Liver (tissue), 3 donors: Measurements from ENCODE around the gene SLC8A2.

Experiments used
- EGR1 ChIP-seq, 2 donors: IDR thresholded peaks; 2 replicates each; pipeline ENCODE4 v1.6.1; 2016 to 2018; ENCODE audit warnings: antibody characterized with exemption in 2 of 2, low read depth in 2 of 2
- GABPA ChIP-seq, 2 donors: IDR thresholded peaks in 1 of 2; conservative IDR thresholded peaks in 1 of 2; 2 replicates each; pipeline ENCODE4 v1.6.1; 2016; ENCODE audit warnings: antibody characterized with exemption in 2 of 2, mild to moderate bottlenecking in 1 of 2, moderate library complexity in 1 of 2
- JUND ChIP-seq, 2 donors: IDR thresholded peaks; 2 replicates each; pipeline ENCODE4 v1.6.1; 2016; ENCODE audit warnings: antibody characterized with exemption in 2 of 2
- NR2F2 ChIP-seq: IDR thresholded peaks from 2 replicates; pipeline ENCODE4 v1.6.1; 2016; ENCODE audit warnings: antibody characterized with exemption
- RAD21 ChIP-seq, 2 donors: IDR thresholded peaks; 2 replicates each; pipeline ENCODE4 v1.6.1; 2016; ENCODE audit warnings: antibody characterized with exemption in 2 of 2, mild to moderate bottlenecking in 2 of 2
- RXRA ChIP-seq, 2 donors: IDR thresholded peaks; 2 replicates each; pipeline ENCODE4 v1.6.1; 2017 to 2018; ENCODE audit warnings: antibody characterized with exemption in 2 of 2, mild to moderate bottlenecking in 1 of 2
- SP1 ChIP-seq: IDR thresholded peaks from 2 replicates; pipeline ENCODE4 v1.6.1; 2018; ENCODE audit warnings: antibody characterized with exemption, mild to moderate bottlenecking
- TAF1 ChIP-seq: conservative IDR thresholded peaks from 2 replicates; pipeline ENCODE4 v1.6.1; 2016; ENCODE audit warnings: antibody characterized with exemption, mild to moderate bottlenecking
- YY1 ChIP-seq: IDR thresholded peaks from 2 replicates; pipeline ENCODE4 v1.6.1; 2016; ENCODE audit warnings: antibody characterized with exemption, mild to moderate bottlenecking
- TF ChIP-seq, protein P1 (sequence below): IDR thresholded peaks from 2 replicates; pipeline ENCODE4 v1.6.1; 2016; ENCODE audit warnings: antibody characterized with exemption, mild to moderate bottlenecking
- TF ChIP-seq, protein P2 (sequence below): fragments of 150-350 bp; IDR thresholded peaks from 2 replicates; pipeline ENCODE4 v1.5.1; 2017; ENCODE audit warnings: improper control_type of control experiment, low read depth, low read length; ENCODE audit not compliant: missing input control
- TF ChIP-seq, protein P3 (sequence below): IDR thresholded peaks from 2 replicates; pipeline ENCODE4 v1.6.1; 2016; ENCODE audit warnings: antibody characterized with exemption
- TF ChIP-seq, protein P4 (sequence below): IDR thresholded peaks from 2 replicates; pipeline ENCODE4 v1.6.1; 2016; ENCODE audit warnings: antibody characterized with exemption
- TF ChIP-seq, protein P5 (sequence below): IDR thresholded peaks from 2 replicates; pipeline ENCODE4 v1.6.1; 2016; ENCODE audit warnings: antibody characterized with exemption
- donor health status: healthy.
- donor health status: healthy.

DNA sequence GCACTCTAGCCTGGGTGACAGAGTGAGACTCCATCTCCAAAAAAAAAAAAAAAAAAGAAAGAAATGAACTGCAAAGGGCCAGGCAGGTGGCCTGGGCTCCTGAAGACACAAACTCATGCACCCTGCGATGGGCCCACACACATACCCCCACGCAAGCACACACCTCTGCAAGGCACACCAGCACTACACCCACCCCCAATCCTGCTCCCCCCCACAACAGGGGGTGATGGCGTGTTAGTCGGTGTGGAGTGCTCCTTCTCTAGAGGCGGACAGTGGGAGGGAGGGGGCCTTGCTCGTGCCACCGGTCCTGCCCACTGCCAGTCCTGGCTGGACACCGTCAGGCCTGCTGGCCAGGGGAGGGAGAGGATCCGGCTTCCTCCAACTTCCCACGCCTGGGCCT, 1.6 kb upstream of the SLC8A2 start:
- TF ChIP-seq, protein P1, sequence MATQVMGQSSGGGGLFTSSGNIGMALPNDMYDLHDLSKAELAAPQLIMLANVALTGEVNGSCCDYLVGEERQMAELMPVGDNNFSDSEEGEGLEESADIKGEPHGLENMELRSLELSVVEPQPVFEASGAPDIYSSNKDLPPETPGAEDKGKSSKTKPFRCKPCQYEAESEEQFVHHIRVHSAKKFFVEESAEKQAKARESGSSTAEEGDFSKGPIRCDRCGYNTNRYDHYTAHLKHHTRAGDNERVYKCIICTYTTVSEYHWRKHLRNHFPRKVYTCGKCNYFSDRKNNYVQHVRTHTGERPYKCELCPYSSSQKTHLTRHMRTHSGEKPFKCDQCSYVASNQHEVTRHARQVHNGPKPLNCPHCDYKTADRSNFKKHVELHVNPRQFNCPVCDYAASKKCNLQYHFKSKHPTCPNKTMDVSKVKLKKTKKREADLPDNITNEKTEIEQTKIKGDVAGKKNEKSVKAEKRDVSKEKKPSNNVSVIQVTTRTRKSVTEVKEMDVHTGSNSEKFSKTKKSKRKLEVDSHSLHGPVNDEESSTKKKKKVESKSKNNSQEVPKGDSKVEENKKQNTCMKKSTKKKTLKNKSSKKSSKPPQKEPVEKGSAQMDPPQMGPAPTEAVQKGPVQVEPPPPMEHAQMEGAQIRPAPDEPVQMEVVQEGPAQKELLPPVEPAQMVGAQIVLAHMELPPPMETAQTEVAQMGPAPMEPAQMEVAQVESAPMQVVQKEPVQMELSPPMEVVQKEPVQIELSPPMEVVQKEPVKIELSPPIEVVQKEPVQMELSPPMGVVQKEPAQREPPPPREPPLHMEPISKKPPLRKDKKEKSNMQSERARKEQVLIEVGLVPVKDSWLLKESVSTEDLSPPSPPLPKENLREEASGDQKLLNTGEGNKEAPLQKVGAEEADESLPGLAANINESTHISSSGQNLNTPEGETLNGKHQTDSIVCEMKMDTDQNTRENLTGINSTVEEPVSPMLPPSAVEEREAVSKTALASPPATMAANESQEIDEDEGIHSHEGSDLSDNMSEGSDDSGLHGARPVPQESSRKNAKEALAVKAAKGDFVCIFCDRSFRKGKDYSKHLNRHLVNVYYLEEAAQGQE: no peak
- TF ChIP-seq TAF1 (no peak), RXRA (IDR thresholded peaks at IDR 0.05) (no peak), GABPA (IDR thresholded peaks at IDR 0.05 in 1 of 2, conservative IDR thresholded peaks at IDR 0.05 in 1 of 2) (no peak), NR2F2 (no peak), EGR1 (IDR thresholded peaks at IDR 0.05; ENCODE audit: low read depth in 2 of 2) (no peak), SP1 (no peak), RAD21 (IDR thresholded peaks at IDR 0.05) (no peak), JUND (IDR thresholded peaks at IDR 0.05) (no peak), YY1 (no peak)
- TF ChIP-seq, protein P2, sequence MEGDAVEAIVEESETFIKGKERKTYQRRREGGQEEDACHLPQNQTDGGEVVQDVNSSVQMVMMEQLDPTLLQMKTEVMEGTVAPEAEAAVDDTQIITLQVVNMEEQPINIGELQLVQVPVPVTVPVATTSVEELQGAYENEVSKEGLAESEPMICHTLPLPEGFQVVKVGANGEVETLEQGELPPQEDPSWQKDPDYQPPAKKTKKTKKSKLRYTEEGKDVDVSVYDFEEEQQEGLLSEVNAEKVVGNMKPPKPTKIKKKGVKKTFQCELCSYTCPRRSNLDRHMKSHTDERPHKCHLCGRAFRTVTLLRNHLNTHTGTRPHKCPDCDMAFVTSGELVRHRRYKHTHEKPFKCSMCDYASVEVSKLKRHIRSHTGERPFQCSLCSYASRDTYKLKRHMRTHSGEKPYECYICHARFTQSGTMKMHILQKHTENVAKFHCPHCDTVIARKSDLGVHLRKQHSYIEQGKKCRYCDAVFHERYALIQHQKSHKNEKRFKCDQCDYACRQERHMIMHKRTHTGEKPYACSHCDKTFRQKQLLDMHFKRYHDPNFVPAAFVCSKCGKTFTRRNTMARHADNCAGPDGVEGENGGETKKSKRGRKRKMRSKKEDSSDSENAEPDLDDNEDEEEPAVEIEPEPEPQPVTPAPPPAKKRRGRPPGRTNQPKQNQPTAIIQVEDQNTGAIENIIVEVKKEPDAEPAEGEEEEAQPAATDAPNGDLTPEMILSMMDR: no peak
- TF ChIP-seq, protein P3, sequence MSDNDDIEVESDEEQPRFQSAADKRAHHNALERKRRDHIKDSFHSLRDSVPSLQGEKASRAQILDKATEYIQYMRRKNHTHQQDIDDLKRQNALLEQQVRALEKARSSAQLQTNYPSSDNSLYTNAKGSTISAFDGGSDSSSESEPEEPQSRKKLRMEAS: no peak
- TF ChIP-seq, protein P4, sequence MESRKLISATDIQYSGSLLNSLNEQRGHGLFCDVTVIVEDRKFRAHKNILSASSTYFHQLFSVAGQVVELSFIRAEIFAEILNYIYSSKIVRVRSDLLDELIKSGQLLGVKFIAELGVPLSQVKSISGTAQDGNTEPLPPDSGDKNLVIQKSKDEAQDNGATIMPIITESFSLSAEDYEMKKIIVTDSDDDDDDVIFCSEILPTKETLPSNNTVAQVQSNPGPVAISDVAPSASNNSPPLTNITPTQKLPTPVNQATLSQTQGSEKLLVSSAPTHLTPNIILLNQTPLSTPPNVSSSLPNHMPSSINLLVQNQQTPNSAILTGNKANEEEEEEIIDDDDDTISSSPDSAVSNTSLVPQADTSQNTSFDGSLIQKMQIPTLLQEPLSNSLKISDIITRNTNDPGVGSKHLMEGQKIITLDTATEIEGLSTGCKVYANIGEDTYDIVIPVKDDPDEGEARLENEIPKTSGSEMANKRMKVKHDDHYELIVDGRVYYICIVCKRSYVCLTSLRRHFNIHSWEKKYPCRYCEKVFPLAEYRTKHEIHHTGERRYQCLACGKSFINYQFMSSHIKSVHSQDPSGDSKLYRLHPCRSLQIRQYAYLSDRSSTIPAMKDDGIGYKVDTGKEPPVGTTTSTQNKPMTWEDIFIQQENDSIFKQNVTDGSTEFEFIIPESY: no peak
- TF ChIP-seq, protein P5, sequence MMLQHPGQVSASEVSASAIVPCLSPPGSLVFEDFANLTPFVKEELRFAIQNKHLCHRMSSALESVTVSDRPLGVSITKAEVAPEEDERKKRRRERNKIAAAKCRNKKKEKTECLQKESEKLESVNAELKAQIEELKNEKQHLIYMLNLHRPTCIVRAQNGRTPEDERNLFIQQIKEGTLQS: no peak
